GM18508 (cell line): ENCODE data around the gene MAPRE3.

ENCODE experiments used
- ATAC-seq: cut with Tn5 transposase; IDR thresholded peaks from one replicate; pipeline ENCODE4 v1.9.1; 2021; ENCODE audit warnings: moderate number of reproducible peaks; ENCODE audit not compliant: insufficient read depth, unreplicated experiment

The MAPRE3 gene

DNA sequence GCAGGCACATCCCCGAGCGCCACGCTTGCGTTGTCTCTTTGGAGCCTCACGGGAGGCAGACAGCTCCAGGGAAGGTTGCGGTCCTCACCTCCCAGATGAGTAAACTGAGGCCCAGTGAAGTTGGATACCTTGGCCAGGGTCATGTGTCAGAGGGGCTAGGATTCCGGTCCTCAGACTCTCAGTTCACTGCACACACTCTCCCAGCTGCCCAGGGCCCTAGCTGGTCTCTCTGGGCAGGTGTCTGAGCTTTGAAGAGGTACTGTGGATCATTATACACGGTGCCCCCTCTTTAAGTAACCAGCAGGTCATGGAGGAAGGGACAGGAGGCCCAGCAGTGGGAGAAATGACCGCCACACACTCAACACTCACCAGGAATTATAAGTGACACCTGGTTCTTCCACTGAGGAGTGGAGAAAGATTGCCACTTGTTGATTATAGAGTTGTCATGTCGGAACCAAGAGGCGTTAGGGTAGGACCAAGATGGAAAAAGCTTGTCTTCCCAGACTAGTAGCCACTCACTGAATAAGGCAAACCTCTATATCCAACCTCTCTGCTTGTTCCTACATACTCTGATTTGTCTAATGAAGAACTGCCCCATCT, 62.9 kb downstream of the MAPRE3 start:
- ATAC-seq = no peak

DNA sequence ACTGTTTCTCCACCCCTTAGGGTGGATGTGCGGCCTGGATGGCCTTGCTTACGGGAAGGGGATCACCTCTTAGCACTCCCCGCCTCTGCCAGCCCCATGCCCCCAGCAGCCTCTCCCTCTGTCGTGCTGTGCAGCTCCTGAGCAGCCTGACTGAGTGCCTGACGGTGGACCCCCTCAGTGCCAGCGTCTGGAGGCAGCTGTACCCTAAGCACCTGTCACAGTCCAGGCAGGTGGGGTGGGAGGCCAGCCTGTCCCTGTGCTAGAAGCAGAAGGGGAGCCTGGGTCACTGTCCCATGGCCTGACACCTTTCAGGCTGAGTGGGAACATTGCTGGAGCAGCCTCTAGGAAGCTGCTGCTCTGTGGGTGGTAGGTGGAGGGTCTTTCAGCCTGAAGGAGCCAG, 67.6 kb downstream of the MAPRE3 start:
- no peak for ATAC-seq

DNA sequence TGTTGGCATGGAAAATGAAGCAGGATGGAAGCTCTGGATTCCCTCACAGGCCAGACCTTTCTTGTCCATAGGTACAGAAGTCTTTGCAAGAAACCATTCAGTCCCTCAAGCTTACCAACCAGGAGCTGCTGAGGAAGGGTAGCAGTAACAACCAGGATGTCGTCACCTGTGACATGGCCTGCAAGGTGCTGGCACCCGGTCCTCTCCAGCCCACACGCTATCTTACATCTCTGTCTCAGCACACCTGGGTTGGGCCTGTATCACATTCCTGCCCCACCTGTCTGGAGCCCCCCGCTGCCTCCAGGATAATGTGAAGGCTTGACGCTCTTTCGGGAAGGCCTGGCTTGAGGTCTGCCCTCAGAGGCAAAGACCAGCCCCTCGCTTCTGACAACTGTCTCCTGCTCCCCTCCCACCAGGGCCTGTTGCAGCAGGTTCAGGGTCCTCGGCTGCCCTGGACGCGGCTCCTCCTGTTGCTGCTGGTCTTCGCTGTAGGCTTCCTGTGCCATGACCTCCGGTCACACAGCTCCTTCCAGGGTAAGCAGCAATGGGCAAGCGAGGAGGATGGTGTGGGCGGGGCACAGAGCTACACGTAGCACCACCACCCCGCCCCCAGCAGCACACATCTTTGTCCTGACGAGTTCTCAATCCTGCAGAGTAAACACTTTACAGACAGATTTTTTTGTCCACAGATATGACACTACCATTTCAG, 68.3 kb downstream of the MAPRE3 start:
- ATAC-seq = no peak

DNA sequence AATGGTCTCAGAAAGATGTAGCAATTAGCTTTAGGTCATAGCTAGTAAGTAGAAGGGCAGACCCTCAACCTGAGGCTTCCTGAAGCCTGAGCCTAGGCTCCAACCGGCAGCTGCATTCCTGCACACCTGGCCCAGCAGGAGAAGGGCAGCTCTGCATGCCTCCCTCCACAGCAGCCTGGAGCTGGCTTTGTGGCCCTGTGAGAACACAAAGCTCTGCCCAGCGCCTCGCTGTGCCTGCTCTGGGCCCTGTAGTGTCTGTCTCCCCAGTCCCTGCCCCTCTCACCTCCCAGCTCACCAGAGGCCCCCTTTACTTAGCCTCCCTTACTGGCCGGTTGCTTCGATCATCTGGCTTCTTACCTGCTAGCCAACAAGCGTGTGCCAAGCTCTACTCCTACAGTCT, 69.0 kb downstream of the MAPRE3 start:
- ATAC-seq = no peak

DNA sequence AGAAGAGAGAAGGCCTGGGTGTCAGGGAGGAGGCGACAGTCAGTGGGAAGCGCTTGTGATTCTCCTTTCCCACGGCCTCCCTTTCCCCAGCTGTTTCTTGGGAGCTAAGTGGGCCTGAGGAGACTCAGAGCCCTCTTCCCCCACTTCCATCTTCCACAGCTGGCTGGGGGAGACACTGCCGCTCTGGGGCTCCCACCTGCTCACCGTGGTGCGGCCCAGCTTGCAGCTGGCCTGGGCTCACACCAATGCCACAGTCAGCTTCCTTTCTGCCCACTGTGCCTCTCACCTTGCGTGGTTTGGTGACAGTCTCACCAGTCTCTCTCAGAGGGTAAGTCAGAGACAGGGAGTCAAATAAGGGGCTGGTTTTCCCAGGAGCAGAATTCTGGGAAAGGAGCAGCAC, 69.4 kb downstream of the MAPRE3 start:
- ATAC-seq = no peak

- ATAC-seq = no peak
Observed at GRCh38 chr2:27040282-27040681, 69.8 kb downstream of the MAPRE3 start.

DNA sequence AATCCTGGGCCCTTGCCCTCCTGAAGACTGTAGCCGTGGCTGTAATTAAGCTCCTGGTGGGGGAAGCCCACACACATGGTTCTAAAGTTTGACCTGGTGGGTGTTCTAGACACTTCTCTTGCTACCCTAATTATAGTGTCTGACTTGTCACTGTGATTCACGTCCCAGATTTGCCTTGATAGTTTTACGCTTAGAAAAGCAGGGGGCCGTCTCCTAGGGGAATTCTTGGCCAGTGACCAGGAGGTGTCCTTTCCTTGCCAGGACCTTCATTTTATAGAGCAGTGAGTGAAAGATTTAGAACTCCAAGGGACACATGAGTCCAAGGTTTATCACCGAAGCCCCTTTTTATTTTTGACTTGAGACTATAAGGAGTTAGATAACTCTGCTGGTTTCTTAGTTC, 71.3 kb downstream of the MAPRE3 start:
- no peak for ATAC-seq

DNA sequence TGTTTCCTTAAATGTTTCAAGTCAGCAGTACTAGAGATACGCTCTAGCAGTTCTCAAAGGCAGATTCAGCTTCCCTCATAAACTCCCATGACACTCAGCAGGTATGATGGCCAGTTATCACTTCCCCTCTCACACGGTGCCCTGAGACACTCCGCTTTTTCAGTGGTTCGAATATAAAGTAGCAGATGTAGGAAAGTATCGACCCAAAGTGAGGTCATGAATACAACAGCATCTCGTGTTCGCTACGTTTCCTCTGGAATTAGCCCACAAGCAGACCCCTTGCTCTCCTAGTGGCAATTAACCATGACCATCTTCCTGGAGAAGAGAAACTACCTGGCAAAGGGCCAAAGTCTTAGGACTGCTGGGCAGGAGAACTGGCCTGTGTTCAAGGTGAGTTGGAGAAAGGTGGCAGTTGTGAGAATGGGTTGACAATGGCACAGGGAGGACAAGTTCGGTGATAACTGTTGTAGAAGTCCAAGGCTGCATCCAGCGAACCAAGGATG, 71.8 kb downstream of the MAPRE3 start:
- ATAC-seq = no peak

DNA sequence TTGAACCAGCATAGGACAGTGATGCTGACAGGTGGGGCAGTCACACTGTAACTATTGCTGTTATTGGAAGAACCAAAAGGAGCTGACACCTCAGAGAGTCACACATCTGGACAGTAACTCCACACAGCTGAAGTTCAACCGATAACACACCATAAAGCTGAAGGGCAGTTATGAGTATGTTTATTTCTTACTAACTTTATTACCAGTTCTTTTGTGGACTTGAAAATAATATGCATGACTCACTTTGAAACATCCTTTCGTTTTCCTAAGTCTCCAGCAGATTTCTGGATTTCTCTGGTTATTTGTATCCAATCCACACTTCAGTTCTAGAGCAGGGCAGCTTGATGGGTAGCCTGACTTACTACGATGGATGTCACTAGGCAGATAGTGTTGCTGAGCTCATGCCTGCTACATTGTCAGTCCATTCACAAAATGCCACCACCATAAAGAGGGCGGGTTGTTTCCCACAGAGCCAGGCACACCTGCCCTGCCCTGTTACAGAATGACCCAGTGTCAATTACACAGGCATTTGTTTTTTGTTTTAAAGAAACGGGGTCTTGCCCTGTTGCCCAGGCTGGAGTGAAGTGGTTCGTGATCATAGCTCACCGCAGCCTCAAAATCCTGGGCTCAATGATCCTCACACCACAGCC, 72.7 kb downstream of the MAPRE3 start:
- no peak for ATAC-seq

DNA sequence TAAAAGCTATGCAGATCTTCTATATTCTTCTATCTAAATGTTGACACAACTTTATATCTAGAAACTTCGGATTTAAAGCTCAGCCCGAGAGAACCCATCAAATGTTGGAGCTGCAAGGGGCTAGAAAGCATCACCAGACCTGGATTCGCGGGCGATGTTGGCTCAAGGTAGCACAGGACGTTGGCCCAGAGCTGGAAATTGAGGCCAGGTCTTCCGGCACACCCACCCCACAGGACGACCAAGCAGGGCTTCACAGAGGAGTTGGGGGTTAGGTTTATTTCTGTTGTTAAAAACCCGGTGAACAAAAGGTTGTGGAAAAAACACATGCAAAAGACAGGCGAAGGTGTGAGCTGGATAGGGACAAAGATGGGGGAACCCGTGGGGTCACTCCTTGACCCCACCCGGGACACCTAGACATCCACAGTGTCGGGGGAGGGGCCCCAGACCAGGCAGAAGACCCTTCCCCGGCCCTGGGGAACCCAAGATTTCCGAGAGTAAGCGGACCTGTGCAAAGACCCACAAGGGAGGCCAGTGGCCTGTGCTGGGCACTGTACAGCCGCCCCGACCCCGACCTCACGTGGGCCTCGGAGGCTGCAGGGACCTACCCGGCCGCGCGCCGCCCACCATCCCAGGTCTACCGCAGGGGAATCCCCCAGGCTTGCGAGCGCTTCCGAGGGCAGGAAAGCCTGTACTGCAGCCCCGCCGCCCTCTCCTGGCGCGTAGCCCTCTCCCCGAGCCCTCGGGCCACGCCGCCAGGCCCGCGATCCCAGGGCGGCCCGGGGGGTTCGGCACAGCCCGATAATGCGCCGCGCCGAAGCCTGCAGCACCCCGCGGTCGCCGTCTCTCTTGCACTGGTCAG, 79.2 kb downstream of the MAPRE3 start:
- no peak for ATAC-seq

DNA sequence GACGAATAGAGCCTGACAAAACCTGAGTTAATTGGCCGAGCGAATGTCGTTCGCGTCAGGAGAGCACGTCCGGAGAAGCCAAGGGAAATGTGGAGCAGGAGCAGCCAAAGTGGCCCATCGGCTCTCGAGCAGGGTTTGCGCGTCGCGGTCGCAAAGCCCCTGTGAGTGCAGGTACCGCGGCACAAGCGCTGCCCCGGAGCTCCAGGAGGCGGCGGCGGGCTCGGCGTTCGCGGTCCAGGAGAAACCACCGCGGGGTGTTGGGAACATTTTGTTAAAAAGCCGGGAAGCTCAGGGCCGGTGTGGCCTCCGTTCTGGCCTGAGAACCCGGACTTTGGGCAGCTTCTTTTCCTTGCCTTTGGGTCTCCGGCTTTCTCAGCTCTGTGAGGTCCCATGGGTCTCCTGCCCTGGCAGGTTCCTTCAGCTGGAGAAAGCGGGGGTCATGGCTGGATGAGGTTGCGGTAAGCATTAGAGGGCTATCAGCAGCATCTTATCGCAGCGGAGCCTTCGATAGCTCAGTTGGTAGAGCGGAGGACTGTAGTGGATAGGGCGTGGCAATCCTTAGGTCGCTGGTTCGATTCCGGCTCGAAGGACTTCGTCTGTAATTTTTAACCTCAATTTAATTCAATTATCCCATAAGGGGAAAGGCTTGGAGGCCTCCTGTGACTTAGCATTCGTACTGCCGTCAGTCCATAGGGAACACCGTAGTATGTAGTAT, 80.0 kb downstream of the MAPRE3 start:
- peak; percentile 39 for ATAC-seq

GRCh38 chr2:27050996-27051901, 80.8 kb downstream of the MAPRE3 start, which contains the start of gene AGBL5:
AGBL5 (plus strand) TSS chr2:27051668; CDS start chr2:27052959, 1,291 bp downstream.
- ATAC-seq = peak; percentile 36

GRCh38 chr2:27051902-27052645, 81.6 kb downstream of the MAPRE3 start:
- ATAC-seq = no peak

DNA sequence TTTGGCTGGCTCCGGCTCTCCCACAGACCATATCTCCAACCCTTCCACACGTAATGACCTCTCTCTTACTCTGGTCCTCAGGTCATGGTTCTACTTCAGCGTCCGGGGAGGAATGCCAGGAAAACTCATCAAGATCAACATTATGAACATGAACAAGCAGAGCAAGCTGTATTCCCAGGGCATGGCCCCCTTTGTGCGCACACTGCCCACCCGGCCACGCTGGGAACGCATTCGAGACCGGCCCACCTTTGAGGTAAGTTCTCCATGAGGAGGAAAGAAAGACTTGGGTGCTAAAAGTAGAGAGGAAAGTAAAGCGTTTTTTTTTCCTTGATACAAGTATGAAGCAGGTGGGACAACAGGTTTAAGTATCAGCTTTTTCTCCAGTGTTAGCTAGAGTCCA, 82.9 kb downstream of the MAPRE3 start:
- ATAC-seq = no peak

GRCh38 chr2:27053776-27054175, 83.3 kb downstream of the MAPRE3 start:
- ATAC-seq = no peak

- no peak for ATAC-seq
Observed at GRCh38 chr2:27054721-27055120, 84.3 kb downstream of the MAPRE3 start.

DNA sequence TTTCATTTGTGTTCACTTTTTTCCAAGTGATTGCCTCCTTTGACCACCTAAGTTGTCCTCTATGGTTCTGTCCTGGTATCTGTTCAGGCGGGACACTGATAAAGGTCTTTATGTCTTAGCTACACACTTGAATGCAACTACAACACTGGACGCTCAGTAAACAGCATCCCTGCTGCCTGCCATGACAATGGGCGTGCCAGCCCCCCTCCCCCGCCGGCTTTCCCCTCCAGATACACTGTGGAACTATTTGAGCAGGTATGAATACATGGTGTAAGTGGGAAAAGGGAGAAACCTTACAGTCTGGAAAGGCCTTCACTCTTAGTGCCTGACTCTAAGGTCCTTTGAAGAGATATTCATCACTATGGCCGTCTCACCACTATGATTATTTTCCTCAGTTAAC, 86.7 kb downstream of the MAPRE3 start:
- no peak for ATAC-seq

- no peak for ATAC-seq
Observed at GRCh38 chr2:27058210-27058609, 87.8 kb downstream of the MAPRE3 start.
